ENCODE results near the gene UGT3A1. TPM values are rescaled to one million over a fixed set of nuclear protein-coding genes. Genes with fewer than 3 reads are reported as not detected.

UGT3A1 gene
- total and polyA plus RNA-seq, 2 donors (not counting 1 experiment from before 2014, with no cell fraction given) = not detected

DNA sequence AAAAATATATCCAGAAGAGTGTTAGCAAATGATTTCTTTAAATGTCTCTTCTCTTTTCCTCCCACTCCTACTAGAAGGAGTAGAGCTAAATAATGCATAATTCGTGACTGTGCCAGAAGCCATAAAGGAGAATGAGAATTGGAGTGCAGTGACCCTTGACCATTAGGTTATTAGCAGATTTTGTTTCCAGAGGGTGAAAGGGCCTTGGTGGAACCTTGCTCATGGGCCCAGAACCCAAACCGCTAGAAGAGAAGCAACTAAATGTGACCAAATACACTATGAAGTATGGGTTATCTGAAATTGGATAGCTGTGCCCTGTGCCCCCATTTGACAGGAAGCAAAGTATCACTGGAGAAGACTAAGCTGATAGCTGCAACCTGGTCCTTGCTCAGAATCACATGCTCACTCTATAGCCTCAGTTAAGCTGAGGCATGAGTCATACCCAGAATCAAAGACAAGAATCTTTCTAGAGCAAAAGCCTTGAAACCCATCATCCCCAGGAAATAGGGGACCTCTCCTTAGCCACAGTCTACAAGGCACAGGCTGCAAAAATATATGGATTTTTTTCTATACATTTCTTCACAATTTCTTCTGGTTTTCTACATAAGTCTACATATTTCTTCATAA lies 89.0 kb downstream of the UGT3A1 start:
- no peaks in the 10 kb centered on the region for H3K9me3 ChIP-seq (ENCODE audit: control insufficient read depth, insufficient read depth, low read depth, low read length)
- H3K4me1 ChIP-seq (ENCODE audit: control insufficient read depth, extremely low read depth, insufficient read depth, low read length) = no peaks in the 10 kb centered on the region
- no peak overlapping the region for H3K27ac ChIP-seq (ENCODE audit: insufficient read depth, low read length)
- H3K4me2 ChIP-seq (ENCODE audit: extremely low read depth, insufficient read depth, low read length) = no peak overlapping the region
- H3K9ac ChIP-seq (ENCODE audit: insufficient read depth, low read length) = no peak overlapping the region
- no peaks in the 10 kb centered on the region for H3K79me2 ChIP-seq (ENCODE audit: control insufficient read depth, insufficient read depth, low read length)
- H4K20me1 ChIP-seq (ENCODE audit: control insufficient read depth, extremely low read depth, insufficient read depth, low read length) = no peaks in the 10 kb centered on the region
- H2AFZ ChIP-seq (ENCODE audit: low read length) = no peak overlapping the region
- H3K4me3 ChIP-seq (replicated peaks in 1 of 4; ENCODE audit: control extremely low read depth in 1 of 4, insufficient read depth in 1 of 4, low read depth in 3 of 4, low read length in 4 of 4) = no peak overlapping the region
- DNase-seq (ENCODE audit: low read depth in 2 of 2) = peak in 1 of 2 donors; percentile 27
- TF ChIP-seq EZH2 (IDR thresholded peaks at IDR 0.05; ENCODE audit: low read length, missing control alignments) = no peak
- TF ChIP-seq, protein P1, sequence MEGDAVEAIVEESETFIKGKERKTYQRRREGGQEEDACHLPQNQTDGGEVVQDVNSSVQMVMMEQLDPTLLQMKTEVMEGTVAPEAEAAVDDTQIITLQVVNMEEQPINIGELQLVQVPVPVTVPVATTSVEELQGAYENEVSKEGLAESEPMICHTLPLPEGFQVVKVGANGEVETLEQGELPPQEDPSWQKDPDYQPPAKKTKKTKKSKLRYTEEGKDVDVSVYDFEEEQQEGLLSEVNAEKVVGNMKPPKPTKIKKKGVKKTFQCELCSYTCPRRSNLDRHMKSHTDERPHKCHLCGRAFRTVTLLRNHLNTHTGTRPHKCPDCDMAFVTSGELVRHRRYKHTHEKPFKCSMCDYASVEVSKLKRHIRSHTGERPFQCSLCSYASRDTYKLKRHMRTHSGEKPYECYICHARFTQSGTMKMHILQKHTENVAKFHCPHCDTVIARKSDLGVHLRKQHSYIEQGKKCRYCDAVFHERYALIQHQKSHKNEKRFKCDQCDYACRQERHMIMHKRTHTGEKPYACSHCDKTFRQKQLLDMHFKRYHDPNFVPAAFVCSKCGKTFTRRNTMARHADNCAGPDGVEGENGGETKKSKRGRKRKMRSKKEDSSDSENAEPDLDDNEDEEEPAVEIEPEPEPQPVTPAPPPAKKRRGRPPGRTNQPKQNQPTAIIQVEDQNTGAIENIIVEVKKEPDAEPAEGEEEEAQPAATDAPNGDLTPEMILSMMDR (conservative IDR thresholded peaks at IDR 0.05 in 1 of 2, IDR thresholded peaks at IDR 0.05 in 1 of 2; ENCODE audit: low read depth in 1 of 2, low read length in 2 of 2) = no peak
- no peaks in the 10 kb centered on the region for H3K27me3 ChIP-seq (ENCODE audit: control insufficient read depth, insufficient read depth, low read length)
- H3K36me3 ChIP-seq (ENCODE audit: control insufficient read depth, insufficient read depth, low read length) = no peaks in the 10 kb centered on the region

Other genes with a start within 250 kb of the UGT3A1 start
- gene IL7R, start 134.5 kb downstream of the UGT3A1 start, total RNA-seq = 10.3 and 67.9 TPM in 2 replicates
- gene IL7R, start 134.5 kb downstream of the UGT3A1 start, polyA plus RNA-seq = 195 and 266 TPM in 2 replicates
- gene CAPSL, start 52.8 kb downstream of the UGT3A1 start, total RNA-seq = 0.33 TPM in 1 of 2 replicates, not detected in the other
- gene CAPSL, start 52.8 kb downstream of the UGT3A1 start, polyA plus RNA-seq = 0.73 and 0.96 TPM in 2 replicates
- not detected in 2 replicates for gene UGT3A2, start 75.5 kb upstream of the UGT3A1 start, total RNA-seq
- gene UGT3A2, start 75.5 kb upstream of the UGT3A1 start, polyA plus RNA-seq = not detected in 2 replicates
- 18.0 and 19.8 TPM in 2 replicates for gene LMBRD2, start 160.5 kb upstream of the UGT3A1 start, total RNA-seq
- gene LMBRD2, start 160.5 kb upstream of the UGT3A1 start, polyA plus RNA-seq = 4.7 and 7.2 TPM in 2 replicates
- 10.6 and 11.0 TPM in 2 replicates for gene SKP2, start 160.7 kb upstream of the UGT3A1 start, total RNA-seq
- gene SKP2, start 160.7 kb upstream of the UGT3A1 start, polyA plus RNA-seq = 22.4 and 30.8 TPM in 2 replicates